ENCODE results near the gene PSKH1. TPM values are rescaled to one million over a fixed set of nuclear protein-coding genes. Genes with fewer than 3 reads are reported as not detected.

The PSKH1 gene
- total RNA-seq = 10 to 100 TPM; 21.0 to 21.6 TPM

GRCh38 chr16:67892899-67893742 lies at the start of gene PSKH1:
PSKH1 (plus strand) TSS chr16:67893254; CDS start chr16:67908750, 15,496 bp downstream.
- Mint-ChIP-seq H3K4me3 (peak within 1 kb of the TSS; percentile 95), H3K4me1 (peaks cover 22% of the 10 kb centered on the region), H3K27me3 (no peaks in the 10 kb centered on the region), H3K27ac (peak within 1 kb of the TSS; percentile 94), H3K36me3 (peaks cover 2% of the 10 kb centered on the region), H3K9me3 (ENCODE audit: low read depth) (no peaks in the 10 kb centered on the region)
- DNase-seq (peak; percentile 98), ATAC-seq (peak; percentile 99)
- CTCF ChIA-PET = interaction anchor here (0.8 to 3.5 kb wide), 10 partner anchors 9 to 147 kb away, joined by 3 to 18 read pairs (median 3); partner anchors contain the start of genes DDX28 and DUS2

- Mint-ChIP-seq H3K27me3 (no peaks in the 10 kb centered on the region), H3K9me3 (ENCODE audit: low read depth) (no peaks in the 10 kb centered on the region), H3K4me3 (peak overlapping the region; percentile 95), H3K4me1 (peaks cover 47% of the 10 kb centered on the region), H3K27ac (peak overlapping the region; percentile 96), H3K36me3 (peaks cover 5% of the 10 kb centered on the region)
- CTCF ChIA-PET = interaction anchor here (0.9 to 4.5 kb wide), 7 partner anchors 10 to 347 kb away, joined by 3 to 38 read pairs (median 3); partner anchors contain the start of genes RANBP10 and TSNAXIP1
- ATAC-seq = no peak
- no peak for DNase-seq
Measured at GRCh38 chr16:67843343-67843765, 49.7 kb upstream of the PSKH1 start.

GRCh38 chr16:67844497-67844896 lies 48.6 kb upstream of the PSKH1 start:
- peak overlapping the region; percentile 95 for H3K4me3 Mint-ChIP-seq
- peaks cover 52% of the 10 kb centered on the region for H3K4me1 Mint-ChIP-seq
- peaks cover 9% of the 10 kb centered on the region for H3K36me3 Mint-ChIP-seq
- no peaks in the 10 kb centered on the region for H3K27me3 Mint-ChIP-seq
- ATAC-seq = no peak
- H3K9me3 Mint-ChIP-seq (ENCODE audit: low read depth) = no peaks in the 10 kb centered on the region
- peak overlapping the region; percentile 96 for H3K27ac Mint-ChIP-seq
- CTCF ChIA-PET = interaction anchor here (0.7 to 4.5 kb wide), 9 partner anchors 11 to 178 kb away, joined by 3 to 38 read pairs (median 5); partner anchors contain the start of genes EDC4, RANBP10 and TSNAXIP1
- no peak for DNase-seq

GRCh38 chr16:67845291-67846062 lies 47.6 kb upstream of the PSKH1 start:
- Mint-ChIP-seq H3K9me3 (ENCODE audit: low read depth) (no peaks in the 10 kb centered on the region), H3K4me3 (peak overlapping the region; percentile 79), H3K36me3 (peaks cover 12% of the 10 kb centered on the region), H3K27me3 (no peaks in the 10 kb centered on the region), H3K27ac (peak overlapping the region; percentile 91), H3K4me1 (peaks cover 55% of the 10 kb centered on the region)
- ATAC-seq = no peak
- CTCF ChIA-PET = interaction anchor here (0.9 to 4.5 kb wide), 9 partner anchors 12 to 324 kb away, joined by 3 to 38 read pairs (median 5); partner anchors contain the start of genes EDC4, RANBP10 and TSNAXIP1
- peak; percentile 43 for DNase-seq

GRCh38 chr16:67846063-67846319 lies 47.1 kb upstream of the PSKH1 start:
- Mint-ChIP-seq H3K4me3 (peak overlapping the region; percentile 79), H3K9me3 (ENCODE audit: low read depth) (no peaks in the 10 kb centered on the region), H3K27ac (peak overlapping the region; percentile 91), H3K36me3 (peaks cover 12% of the 10 kb centered on the region), H3K4me1 (peaks cover 55% of the 10 kb centered on the region), H3K27me3 (no peaks in the 10 kb centered on the region)
- no peak for DNase-seq
- ATAC-seq = no peak
- CTCF ChIA-PET = interaction anchor here (0.7 to 4.5 kb wide), 9 partner anchors 12 to 325 kb away, joined by 3 to 38 read pairs (median 4); partner anchors contain the start of genes RANBP10 and TSNAXIP1

- no peaks in the 10 kb centered on the region for H3K9me3 Mint-ChIP-seq (ENCODE audit: low read depth)
- CTCF ChIA-PET = interaction anchor here (0.7 to 4.5 kb wide), 9 partner anchors 13 to 325 kb away, joined by 3 to 38 read pairs (median 4); partner anchors contain the start of genes RANBP10 and TSNAXIP1
- peaks cover 52% of the 10 kb centered on the region for H3K4me1 Mint-ChIP-seq
- H3K27ac Mint-ChIP-seq = peak within 1 kb of the TSS; percentile 91
- no peaks in the 10 kb centered on the region for H3K27me3 Mint-ChIP-seq
- DNase-seq (peak; percentile 98), ATAC-seq (peak; percentile 69)
- H3K4me3 Mint-ChIP-seq = peak within 1 kb of the TSS; percentile 79
- H3K36me3 Mint-ChIP-seq = peaks cover 12% of the 10 kb centered on the region
Measured at GRCh38 chr16:67846320-67847063, 46.6 kb upstream of the PSKH1 start, which contains the start of gene NUTF2. NUTF2 (plus strand) TSS chr16:67846933; CDS start chr16:67865131, 18,198 bp downstream.

GRCh38 chr16:67847064-67847861 lies 45.8 kb upstream of the PSKH1 start, which contains the start of gene CENPT:
CENPT (minus strand) TSS chr16:67847693; CDS start chr16:67833859, 13,834 bp downstream.
- Mint-ChIP-seq H3K27ac (peak within 1 kb of the TSS; percentile 91), H3K27me3 (no peaks in the 10 kb centered on the region), H3K4me3 (peak within 1 kb of the TSS; percentile 79), H3K4me1 (peaks cover 49% of the 10 kb centered on the region), H3K9me3 (ENCODE audit: low read depth) (no peaks in the 10 kb centered on the region), H3K36me3 (peaks cover 12% of the 10 kb centered on the region)
- ATAC-seq = peak; percentile 50
- peak; percentile 47 for DNase-seq
- CTCF ChIA-PET = interaction anchor here (1.1 to 4.5 kb wide), 5 partner anchors 13 to 174 kb away, joined by 3 to 38 read pairs (median 5); no protein-coding TSS in a partner anchor

- CTCF ChIA-PET = interaction anchor here (1.2 to 1.3 kb wide), 3 partner anchors 17 to 175 kb away, joined by 3 to 7 read pairs (median 4); no protein-coding TSS in a partner anchor
- H3K27me3 Mint-ChIP-seq = no peaks in the 10 kb centered on the region
- peak overlapping the region; percentile 79 for H3K4me3 Mint-ChIP-seq
- DNase-seq = no peak
- peak overlapping the region; percentile 88 for H3K27ac Mint-ChIP-seq
- H3K9me3 Mint-ChIP-seq (ENCODE audit: low read depth) = no peaks in the 10 kb centered on the region
- peaks cover 48% of the 10 kb centered on the region for H3K4me1 Mint-ChIP-seq
- peaks cover 12% of the 10 kb centered on the region for H3K36me3 Mint-ChIP-seq
- no peak for ATAC-seq
Measured at GRCh38 chr16:67848118-67848517, 44.9 kb upstream of the PSKH1 start.

GRCh38 chr16:67853670-67854069 lies 39.4 kb upstream of the PSKH1 start:
- Mint-ChIP-seq H3K4me1 (peaks cover 22% of the 10 kb centered on the region), H3K4me3 (no peak overlapping the region), H3K9me3 (ENCODE audit: low read depth) (no peaks in the 10 kb centered on the region), H3K36me3 (peaks cover 14% of the 10 kb centered on the region), H3K27me3 (no peaks in the 10 kb centered on the region), H3K27ac (no peak overlapping the region)
- ATAC-seq = no peak
- CTCF ChIA-PET = interaction anchor here (1.2 to 2.7 kb wide), 2 partner anchors 11 to 37 kb away, joined by 3 to 9 read pairs; no protein-coding TSS in a partner anchor
- DNase-seq = no peak

- H3K4me1 Mint-ChIP-seq = peaks cover 16% of the 10 kb centered on the region
- no peak overlapping the region for H3K4me3 Mint-ChIP-seq
- DNase-seq = no peak
- no peaks in the 10 kb centered on the region for H3K9me3 Mint-ChIP-seq (ENCODE audit: low read depth)
- H3K27ac Mint-ChIP-seq = no peak overlapping the region
- CTCF ChIA-PET = interaction anchor here (0.7 to 2.7 kb wide), 3 partner anchors 28 to 408 kb away, joined by 3 to 9 read pairs (median 3); partner anchors contain the start of gene SLC7A6
- no peak for ATAC-seq
- peaks cover 11% of the 10 kb centered on the region for H3K36me3 Mint-ChIP-seq
- no peaks in the 10 kb centered on the region for H3K27me3 Mint-ChIP-seq
Measured at GRCh38 chr16:67855789-67856188, 37.3 kb upstream of the PSKH1 start.

GRCh38 chr16:67856927-67857546 lies 36.0 kb upstream of the PSKH1 start:
- peaks cover 12% of the 10 kb centered on the region for H3K36me3 Mint-ChIP-seq
- ATAC-seq = no peak
- no peaks in the 10 kb centered on the region for H3K9me3 Mint-ChIP-seq (ENCODE audit: low read depth)
- H3K4me3 Mint-ChIP-seq = no peak overlapping the region
- CTCF ChIA-PET = interaction anchor here (0.8 kb wide), 1 partner anchor 113 kb away, joined by 3 read pairs; no protein-coding TSS in a partner anchor
- H3K4me1 Mint-ChIP-seq = peaks cover 17% of the 10 kb centered on the region
- DNase-seq = no peak
- no peaks in the 10 kb centered on the region for H3K27me3 Mint-ChIP-seq
- H3K27ac Mint-ChIP-seq = peak overlapping the region; percentile 49

Data from activated CD8-positive, alpha-beta memory T cell treated with anti-CD3 and anti-CD28 coated beads, Interleukin-2, amount 10 ng/mL, durations not matched to agents 7 days and 5 days (primary cell).